Measurements from ENCODE around the gene RNASE2.

Gene RNASE2

DNA sequence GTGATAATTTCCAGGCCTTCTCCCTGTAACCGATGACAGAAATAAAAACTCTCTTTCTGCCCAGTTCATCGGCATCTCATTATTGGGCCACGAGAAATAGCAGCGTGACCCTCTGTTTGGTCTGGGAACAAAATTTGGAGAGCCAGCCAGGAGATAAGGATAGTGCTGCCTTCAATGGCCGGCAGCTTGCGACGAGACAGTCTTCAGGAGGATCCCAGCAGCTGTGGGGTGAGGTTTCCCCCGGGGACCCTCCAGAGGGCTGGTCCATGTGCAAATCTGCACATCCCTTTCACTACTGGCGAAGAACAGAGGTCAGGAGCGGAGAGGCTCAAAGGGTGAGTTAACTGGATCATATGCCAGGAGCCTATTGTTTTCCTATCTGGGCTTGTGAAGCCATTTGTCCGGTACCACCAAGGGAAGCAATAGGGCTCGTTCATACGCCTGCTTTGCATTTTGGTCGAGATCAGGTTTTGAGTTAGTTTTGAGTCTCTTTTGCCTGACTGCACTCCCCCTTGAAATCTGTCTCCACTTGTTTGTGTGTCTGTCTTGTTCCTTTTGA is 48.6 kb downstream of the RNASE2 start:
- H3K27me3 ChIP-seq (ENCODE audit: control insufficient read depth, insufficient read depth, low read length) = no peaks in the 10 kb centered on the region
- no peaks in the 10 kb centered on the region for H3K9me3 ChIP-seq (ENCODE audit: control insufficient read depth, insufficient read depth, low read length)
- no peaks in the 10 kb centered on the region for H3K36me3 ChIP-seq (ENCODE audit: control insufficient read depth, insufficient read depth, low read length)
- peaks cover 1% of the 10 kb centered on the region for H3K4me1 ChIP-seq (ENCODE audit: control insufficient read depth, insufficient read depth, low read length)
- H3K9ac ChIP-seq (ENCODE audit: low read depth, low read length) = no peak overlapping the region
- H3K4me3 ChIP-seq (ENCODE audit: low read depth, low read length) = no peak overlapping the region
